SK-N-SH treated with all-trans-retinoic acid at 6 μM for 48 hours (cell line): ENCODE measurements around the gene PIK3R4.

Experiments used
- CSDC2 ChIP-seq: fragments of 250-450 bp; sonication (Bioruptor Pico); IDR thresholded peaks from 2 replicates; pipeline ENCODE4 v1.5.0; 2020; ENCODE audit warnings: mild to moderate bottlenecking, moderate library complexity
- RARB ChIP-seq: fragments of 250-450 bp; sonication (Bioruptor Pico); IDR thresholded peaks from 2 replicates; pipeline ENCODE4 v1.8.0; 2021; ENCODE audit warnings: mild to moderate bottlenecking, moderate library complexity
- ZC3H10 ChIP-seq: fragments of 250-450 bp; sonication (Bioruptor Pico); IDR thresholded peaks from 2 replicates; pipeline ENCODE4 v1.5.1; 2021; ENCODE audit warnings: mild to moderate bottlenecking, moderate library complexity
- ZNF8 ChIP-seq: fragments of 450-650 bp; formaldehyde crosslinking; IDR thresholded peaks from 2 replicates; pipeline ENCODE4 v1.5.0; 2020; ENCODE audit warnings: mild to moderate bottlenecking, moderate library complexity
- TF ChIP-seq, protein P1 (sequence below): fragments of 250-450 bp; sonication (Bioruptor Pico); IDR thresholded peaks from 2 replicates; pipeline ENCODE4 v1.5.1; 2020; ENCODE audit warnings: low read depth, mild to moderate bottlenecking, moderate library complexity
- TF ChIP-seq, protein P2 (sequence below): fragments of 250-450 bp; sonication (Bioruptor Pico); IDR thresholded peaks from 2 replicates; pipeline ENCODE4 v1.8.0; 2021; ENCODE audit warnings: low read depth, mild to moderate bottlenecking, moderate library complexity, borderline replicate concordance
- TF ChIP-seq, protein P3 (sequence below): fragments of 250-450 bp; sonication (Bioruptor Pico); IDR thresholded peaks from 2 replicates; pipeline ENCODE4 v1.5.1; 2021; ENCODE audit warnings: mild to moderate bottlenecking, moderate library complexity

DNA sequence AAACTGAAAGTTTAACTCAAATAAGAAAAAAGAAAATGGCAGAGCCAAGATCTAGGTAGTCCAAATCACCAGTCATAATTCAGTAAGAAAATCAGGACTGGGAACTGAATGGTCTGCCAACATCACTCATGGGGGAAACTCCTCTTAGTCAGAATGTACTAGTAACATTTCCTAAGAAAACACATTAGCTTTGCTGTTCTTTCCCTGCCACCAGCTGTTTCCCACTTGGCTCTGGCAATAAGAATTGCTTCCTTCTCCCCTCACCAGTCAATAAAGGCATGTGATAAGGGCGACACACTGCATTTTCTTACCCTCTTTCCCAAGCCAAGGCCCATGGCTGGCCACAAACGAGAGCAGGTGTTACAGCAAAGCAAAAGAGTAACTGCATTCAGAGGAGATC, 46.1 kb downstream of the PIK3R4 start:
- TF ChIP-seq, protein P1, sequence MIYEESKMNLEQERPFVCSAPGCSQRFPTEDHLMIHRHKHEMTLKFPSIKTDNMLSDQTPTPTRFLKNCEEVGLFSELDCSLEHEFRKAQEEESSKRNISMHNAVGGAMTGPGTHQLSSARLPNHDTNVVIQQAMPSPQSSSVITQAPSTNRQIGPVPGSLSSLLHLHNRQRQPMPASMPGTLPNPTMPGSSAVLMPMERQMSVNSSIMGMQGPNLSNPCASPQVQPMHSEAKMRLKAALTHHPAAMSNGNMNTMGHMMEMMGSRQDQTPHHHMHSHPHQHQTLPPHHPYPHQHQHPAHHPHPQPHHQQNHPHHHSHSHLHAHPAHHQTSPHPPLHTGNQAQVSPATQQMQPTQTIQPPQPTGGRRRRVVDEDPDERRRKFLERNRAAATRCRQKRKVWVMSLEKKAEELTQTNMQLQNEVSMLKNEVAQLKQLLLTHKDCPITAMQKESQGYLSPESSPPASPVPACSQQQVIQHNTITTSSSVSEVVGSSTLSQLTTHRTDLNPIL (CRISPR knock-in tag), result no peak
- no peak for TF ChIP-seq CSDC2 (CRISPR knock-in tag)
- TF ChIP-seq ZNF8 (CRISPR knock-in tag), result no peak
- TF ChIP-seq, protein P2, sequence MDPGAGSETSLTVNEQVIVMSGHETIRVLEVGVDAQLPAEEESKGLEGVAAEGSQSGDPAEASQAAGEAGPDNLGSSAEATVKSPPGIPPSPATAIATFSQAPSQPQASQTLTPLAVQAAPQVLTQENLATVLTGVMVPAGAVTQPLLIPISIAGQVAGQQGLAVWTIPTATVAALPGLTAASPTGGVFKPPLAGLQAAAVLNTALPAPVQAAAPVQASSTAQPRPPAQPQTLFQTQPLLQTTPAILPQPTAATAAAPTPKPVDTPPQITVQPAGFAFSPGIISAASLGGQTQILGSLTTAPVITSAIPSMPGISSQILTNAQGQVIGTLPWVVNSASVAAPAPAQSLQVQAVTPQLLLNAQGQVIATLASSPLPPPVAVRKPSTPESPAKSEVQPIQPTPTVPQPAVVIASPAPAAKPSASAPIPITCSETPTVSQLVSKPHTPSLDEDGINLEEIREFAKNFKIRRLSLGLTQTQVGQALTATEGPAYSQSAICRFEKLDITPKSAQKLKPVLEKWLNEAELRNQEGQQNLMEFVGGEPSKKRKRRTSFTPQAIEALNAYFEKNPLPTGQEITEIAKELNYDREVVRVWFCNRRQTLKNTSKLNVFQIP (CRISPR knock-in tag), result no peak
- TF ChIP-seq RARB, result no peak
- TF ChIP-seq, protein P3, sequence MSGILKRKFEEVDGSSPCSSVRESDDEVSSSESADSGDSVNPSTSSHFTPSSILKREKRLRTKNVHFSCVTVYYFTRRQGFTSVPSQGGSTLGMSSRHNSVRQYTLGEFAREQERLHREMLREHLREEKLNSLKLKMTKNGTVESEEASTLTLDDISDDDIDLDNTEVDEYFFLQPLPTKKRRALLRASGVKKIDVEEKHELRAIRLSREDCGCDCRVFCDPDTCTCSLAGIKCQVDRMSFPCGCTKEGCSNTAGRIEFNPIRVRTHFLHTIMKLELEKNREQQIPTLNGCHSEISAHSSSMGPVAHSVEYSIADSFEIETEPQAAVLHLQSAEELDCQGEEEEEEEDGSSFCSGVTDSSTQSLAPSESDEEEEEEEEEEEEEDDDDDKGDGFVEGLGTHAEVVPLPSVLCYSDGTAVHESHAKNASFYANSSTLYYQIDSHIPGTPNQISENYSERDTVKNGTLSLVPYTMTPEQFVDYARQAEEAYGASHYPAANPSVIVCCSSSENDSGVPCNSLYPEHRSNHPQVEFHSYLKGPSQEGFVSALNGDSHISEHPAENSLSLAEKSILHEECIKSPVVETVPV, result no peak
- TF ChIP-seq ZC3H10 (CRISPR knock-in tag), result no peak
